BJ (cell line): ENCODE data around the gene SMARCA1. TPM values are rescaled to one million over a fixed set of nuclear protein-coding genes. Genes with fewer than 3 reads are reported as not detected.
A peak's percentile ranks its signal among the peaks of the same experiment; 100 is the strongest.

ENCODE experiments used
- CTCF ChIA-PET: fragments of 350-600 bp; formaldehyde crosslinking; extraction: SDS; loops from one replicate; lab custom pipeline; 2021; ENCODE audit warnings: antibody characterized with exemption, inconsistent platforms; lab: Yijun Ruan, JAX
- POLR2A ChIA-PET: fragments of 300-600 bp; sonication (Branson Sonifier 250); formaldehyde crosslinking; extraction: SDS; loops from one replicate; lab custom pipeline; 2021; ENCODE audit warnings: antibody characterized with exemption; lab: Charles Lee
- DNase-seq: peaks from one replicate; pipeline ENCODE4 v3.0.0-alpha.2; 2011; ENCODE audit warnings: low read depth
- H3K27me3 ChIP-seq: 2 replicates; pipeline ENCODE4 v1.6.0; 2011; ENCODE audit warnings: low read length; ENCODE audit not compliant: control insufficient read depth, insufficient read depth
- H3K36me3 ChIP-seq: 2 replicates; pipeline ENCODE4 v1.5.1; 2011; ENCODE audit warnings: low read length; ENCODE audit not compliant: control insufficient read depth, insufficient read depth
- H3K4me3 ChIP-seq: 2 replicates; pipeline ENCODE4 v1.5.1; 2011; ENCODE audit warnings: low read depth, mild to moderate bottlenecking, control low read depth, low read length
- CTCF ChIP-seq: IDR thresholded peaks from 2 replicates; pipeline ENCODE4 v1.5.1; 2011; ENCODE audit warnings: low read depth, mild to moderate bottlenecking, control low read depth, inconsistent platforms, low read length, moderate library complexity; ENCODE audit not compliant: insufficient read depth
- polyA plus RNA-seq: library from polyadenylated mRNA; depleted of rRNA; stranded (reverse); fragments of >200 nt; gene quantifications from 2 replicates; pipeline ENCODE4 v1.2.3, GENCODE V29; 2011

Gene SMARCA1
- polyA plus RNA-seq, 1 experiment = 13.9 TPM

GRCh38 chrX:129522184-129523078 lies 859 bp downstream of the SMARCA1 start:
- peak; percentile 40 for TF ChIP-seq CTCF
- POLR2A ChIA-PET = no interaction called here
- Histone ChIP-seq H3K4me3 (peak overlapping the region; percentile 87), H3K27me3 (no peaks in the 10 kb centered on the region), H3K36me3 (no peaks in the 10 kb centered on the region)
- DNase-seq = no peak
- CTCF ChIA-PET = no interaction called here

GRCh38 chrX:129520151-129520550 lies 3.1 kb downstream of the SMARCA1 start:
- Histone ChIP-seq H3K4me3 (no peak overlapping the region), H3K36me3 (no peaks in the 10 kb centered on the region), H3K27me3 (no peaks in the 10 kb centered on the region)
- ChIA-PET POLR2A (no interaction called here), CTCF (interaction anchor here (0.6 kb wide), 1 partner anchor 20 kb away, joined by 3 read pairs; the partner anchor contains the start of gene OCRL)
- no peak for TF ChIP-seq CTCF
- DNase-seq = no peak

- H3K36me3 ChIP-seq = no peaks in the 10 kb centered on the region
- TF ChIP-seq CTCF = no peak
- CTCF ChIA-PET = no interaction called here
- POLR2A ChIA-PET = no interaction called here
- H3K27me3 ChIP-seq = no peaks in the 10 kb centered on the region
- no peak for DNase-seq
- no peak overlapping the region for H3K4me3 ChIP-seq
These were observed 6.9 kb downstream of the SMARCA1 start for GRCh38 chrX:129516402-129516801.

- no peaks in the 10 kb centered on the region for H3K27me3 ChIP-seq
- no peak overlapping the region for H3K4me3 ChIP-seq
- DNase-seq = no peak
- no peaks in the 10 kb centered on the region for H3K36me3 ChIP-seq
- ChIA-PET CTCF (no interaction called here), POLR2A (no interaction called here)
- TF ChIP-seq CTCF = no peak
These were observed 10.9 kb downstream of the SMARCA1 start for GRCh38 chrX:129512409-129512808.

GRCh38 chrX:129511689-129512088 lies 11.6 kb downstream of the SMARCA1 start:
- Histone ChIP-seq H3K36me3 (no peaks in the 10 kb centered on the region), H3K27me3 (no peaks in the 10 kb centered on the region), H3K4me3 (no peak overlapping the region)
- CTCF ChIA-PET = no interaction called here
- POLR2A ChIA-PET = no interaction called here
- TF ChIP-seq CTCF = no peak
- no peak for DNase-seq
